Caco-2 (cell line): ENCODE data around the gene RNASE3. TPM values are rescaled to one million over a fixed set of nuclear protein-coding genes. Genes with fewer than 3 reads are reported as not detected.

Source experiments
- BruUV-seq: library from RNA; stranded (reverse); fragments of 400-500 nt; replicated peaks from 2 replicates; lab custom pipeline; 2021; lab: Mats Ljungman, UMichigan
- CTCF ChIA-PET: fragments of 300-600 bp; sonication (Branson Sonifier 250); formaldehyde crosslinking; loops from one replicate; lab custom pipeline; 2022; ENCODE audit warnings: antibody characterized with exemption; lab: Charles Lee
- POLR2A ChIA-PET: fragments of 300-600 bp; sonication (Branson Sonifier 250); formaldehyde crosslinking; loops from one replicate; lab custom pipeline; 2022; ENCODE audit warnings: antibody characterized with exemption; lab: Charles Lee
- DNase-seq, 2 experiments: peaks; one replicate each; pipeline versions ENCODE4 v3.0.0 to v3.0.0-alpha.2; 2020 to 2022
- H3K27me3 ChIP-seq: replicated peaks from 2 replicates; pipeline ENCODE4 v1.6.0; 2011; ENCODE audit warnings: low read length; ENCODE audit not compliant: control insufficient read depth, insufficient read depth
- H3K36me3 ChIP-seq: 2 replicates; pipeline ENCODE4 v1.5.1; 2011; ENCODE audit warnings: low read length; ENCODE audit not compliant: control insufficient read depth, insufficient read depth
- H3K4me1 ChIP-seq: fragments of 250-450 bp; sonication (Bioruptor Pico); 2 replicates; pipeline ENCODE4 v1.5.1; 2020; ENCODE audit warnings: mild to moderate bottlenecking
- H3K4me3 ChIP-seq: 2 replicates; pipeline ENCODE4 v1.5.1; 2011; ENCODE audit warnings: low read depth, mild to moderate bottlenecking, control low read depth, low read length
- H3K9me3 ChIP-seq: fragments of 250-450 bp; sonication (Bioruptor Pico); 2 replicates; pipeline ENCODE4 v1.5.1; 2020; ENCODE audit warnings: mild to moderate bottlenecking, moderate library complexity
- H3K27ac Mint-ChIP-seq: one replicate; pipeline ENCODE4 v1.8.0; 2022; ENCODE audit warnings: mixed read lengths; ENCODE audit not compliant: unreplicated experiment
- H3K27me3 Mint-ChIP-seq: one replicate; pipeline ENCODE4 v1.8.0; 2022; ENCODE audit warnings: mixed read lengths; ENCODE audit not compliant: insufficient read depth, unreplicated experiment
- H3K36me3 Mint-ChIP-seq: one replicate; pipeline ENCODE4 v1.8.0; 2022; ENCODE audit warnings: mild to moderate bottlenecking, mixed read lengths; ENCODE audit not compliant: insufficient read depth, unreplicated experiment
- H3K4me1 Mint-ChIP-seq: one replicate; pipeline ENCODE4 v1.8.0; 2022; ENCODE audit warnings: low read depth, mixed read lengths; ENCODE audit not compliant: unreplicated experiment
- H3K4me3 Mint-ChIP-seq: one replicate; pipeline ENCODE4 v1.8.0; 2022; ENCODE audit warnings: mild to moderate bottlenecking, moderate library complexity, mixed read lengths; ENCODE audit not compliant: unreplicated experiment
- H3K9me3 Mint-ChIP-seq: one replicate; pipeline ENCODE4 v1.8.0; 2022; ENCODE audit warnings: mixed read lengths; ENCODE audit not compliant: unreplicated experiment
- CTCF ChIP-seq, 2 experiments: fragments of 200-600 bp in 1 of 2; IDR thresholded peaks; 1 replicate in 1 of 2; 2 replicates in 1 of 2; pipeline versions ENCODE4 v1.5.1 to v1.8.0; 2011 to 2022; ENCODE audit warnings: antibody characterized with exemption in 1 of 2, control low read depth in 1 of 2, inconsistent platforms in 1 of 2, low read depth in 1 of 2, low read length in 1 of 2, mild to moderate bottlenecking in 1 of 2, moderate library complexity in 1 of 2; ENCODE audit not compliant: insufficient read depth in 1 of 2, severe bottlenecking in 1 of 2, unreplicated experiment in 1 of 2
- intact Hi-C: fragments of 100-400 bp; cut with micrococcal nuclease; formaldehyde crosslinking; loops from one replicate; pipeline ENCODE4 v1.10.0; 2022; ENCODE audit not compliant: unreplicated experiment
- total RNA-seq: library from RNA; stranded (reverse); gene quantifications from 2 replicates; pipeline ENCODE4 v1.2.3, GENCODE V29; 2022

RNASE3 gene
- total RNA-seq, 1 experiment from 2014 or later: not detected

DNA sequence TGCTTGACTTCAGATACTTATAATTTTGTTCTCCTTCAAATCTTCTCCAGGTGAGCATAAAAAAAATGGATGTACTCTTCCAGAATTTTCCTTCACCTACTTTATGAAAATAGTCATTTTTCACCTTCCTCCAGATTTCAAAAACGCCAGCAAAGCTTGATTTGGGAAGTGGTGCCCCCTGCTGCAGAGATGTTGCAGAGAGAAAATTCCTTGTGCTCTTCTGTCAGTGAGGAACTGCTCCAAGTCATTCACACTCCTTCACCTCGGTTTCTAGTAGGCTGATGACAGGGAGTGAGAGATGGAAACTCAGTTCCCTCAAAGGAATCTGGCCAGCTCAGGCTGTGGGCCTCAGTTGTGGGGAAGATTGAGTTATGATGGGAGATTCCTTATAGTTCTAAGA is 24.2 kb upstream of the RNASE3 start:
- POLR2A ChIA-PET: no interaction called here

GRCh38 chr14:20873370-20874177 is 17.6 kb upstream of the RNASE3 start:
- ChIA-PET CTCF (interaction anchor here (0.8 to 1.3 kb wide), 6 partner anchors 14 to 183 kb away, joined by 3 to 6 read pairs (median 4); no protein-coding TSS in a partner anchor), POLR2A (no interaction called here)
- BruUV-seq: no TSS peak

More for the DNA sequence above, 24.2 kb upstream of the RNASE3 start:
- no peak overlapping the region for H3K27ac Mint-ChIP-seq
- DNase-seq: peak in 1 of 2 experiments; percentile 26
- Histone ChIP-seq H3K4me1 (no peaks in the 10 kb centered on the region), H3K36me3 (no peaks in the 10 kb centered on the region), H3K27me3 (no peaks in the 10 kb centered on the region; the same call in 1 of the 2 replicates), H3K4me3 (no peak overlapping the region), H3K9me3 (no peaks in the 10 kb centered on the region)
- no peaks in the 10 kb centered on the region for H3K36me3 Mint-ChIP-seq
- peak; percentile 32 to 67 for TF ChIP-seq CTCF (IDR thresholded peaks at IDR 0.05; ENCODE audit: insufficient read depth in 1 of 2, low read depth in 1 of 2, low read length in 1 of 2, severe bottlenecking in 1 of 2, unreplicated experiment in 1 of 2)
- no peaks in the 10 kb centered on the region for H3K4me1 Mint-ChIP-seq
- BruUV-seq: no TSS peak
- no peaks in the 10 kb centered on the region for H3K9me3 Mint-ChIP-seq
- no peak overlapping the region for H3K4me3 Mint-ChIP-seq
- intact Hi-C loops: loop anchor here (1.0 kb wide), 1 partner anchor 170 kb away; no protein-coding TSS in a partner anchor
- H3K27me3 Mint-ChIP-seq: peaks cover 24% of the 10 kb centered on the region
- CTCF ChIA-PET: interaction anchor here (1.3 kb wide), 1 partner anchor 9 kb away, joined by 7 read pairs; no protein-coding TSS in a partner anchor

More at GRCh38 chr14:20873370-20874177, 17.6 kb upstream of the RNASE3 start:
- Mint-ChIP-seq H3K4me1 (no peaks in the 10 kb centered on the region), H3K36me3 (no peaks in the 10 kb centered on the region), H3K27ac (no peak overlapping the region), H3K27me3 (peaks cover 14% of the 10 kb centered on the region), H3K9me3 (no peaks in the 10 kb centered on the region), H3K4me3 (no peak overlapping the region)
- peak; percentile 55 to 73 for DNase-seq
- no peaks in the 10 kb centered on the region for H3K9me3 ChIP-seq
- H3K36me3 ChIP-seq: no peaks in the 10 kb centered on the region
- no peaks in the 10 kb centered on the region for H3K4me1 ChIP-seq
- H3K27me3 ChIP-seq: no peaks in the 10 kb centered on the region; the same call in 1 of the 2 replicates
- intact Hi-C loops: loop anchor here (2.0 to 5.0 kb wide), 3 partner anchors 15 to 99 kb away; no protein-coding TSS in a partner anchor
- H3K4me3 ChIP-seq: no peak overlapping the region
- TF ChIP-seq CTCF (IDR thresholded peaks at IDR 0.05; ENCODE audit: insufficient read depth in 1 of 2, low read depth in 1 of 2, low read length in 1 of 2, severe bottlenecking in 1 of 2, unreplicated experiment in 1 of 2): peak; percentile 71 to 77
